ENCODE data around the gene SLC24A3. TPM values are rescaled to one million over a fixed set of nuclear protein-coding genes. Genes with fewer than 3 reads are reported as not detected.

SLC24A3 gene
- total and polyA plus RNA-seq, 2 of the 13 experiments (the other 11 are each of a cell fraction or from before 2014, with no cell fraction given): not detected

GRCh38 chr20:19618711-19619110 is 406.3 kb downstream of the SLC24A3 start:
- no peak overlapping the region for H3K4me2 ChIP-seq (ENCODE audit: low read depth, low read length)
- peaks cover 2% of the 10 kb centered on the region; the same call in 1 of the 2 replicates for H3K9me3 ChIP-seq (ENCODE audit: low read length)
- ChIA-PET POLR2A (no interaction called here), CTCF (ENCODE audit: low intra/inter-chr PET ratio, low total read pairs) (no interaction called here)
- H3K36me3 ChIP-seq (replicated peaks in 1 of 2; ENCODE audit: control insufficient read depth in 1 of 2, insufficient read depth in 2 of 2, low read length in 2 of 2): no peaks in the 10 kb centered on the region
- no peak overlapping the region for H3K9ac ChIP-seq (ENCODE audit: insufficient read depth, low read depth, low read length)
- no peaks in the 10 kb centered on the region for H4K20me1 ChIP-seq (ENCODE audit: insufficient read depth, low read length)
- H3K4me1 ChIP-seq (ENCODE audit: insufficient read depth, low read length): peaks cover 80% of the 10 kb centered on the region
- TF ChIP-seq SIN3A (IDR thresholded peaks at IDR 0.05; ENCODE audit: borderline replicate concordance, low read depth, low read length) (no peak), HNF1A (IDR thresholded peaks at IDR 0.05; ENCODE audit: low read depth) (no peak), HNF1A (CRISPR knock-in tag; IDR thresholded peaks at IDR 0.05; ENCODE audit: borderline replicate concordance) (no peak), HNF4G (IDR thresholded peaks at IDR 0.05; ENCODE audit: borderline replicate concordance, low read depth, low read length) (no peak), HNF4G (CRISPR knock-in tag; IDR thresholded peaks at IDR 0.05; ENCODE audit: borderline replicate concordance, low read depth) (no peak), ZSCAN9 (CRISPR knock-in tag; IDR thresholded peaks at IDR 0.05; ENCODE audit: borderline replicate concordance) (no peak), SNAPC4 (CRISPR knock-in tag; IDR thresholded peaks at IDR 0.05) (no peak), ZBTB8A (CRISPR knock-in tag; IDR thresholded peaks at IDR 0.05; ENCODE audit: borderline replicate concordance, low read depth) (no peak), RAD51 (IDR thresholded peaks at IDR 0.05; ENCODE audit: borderline replicate concordance) (no peak), KDM6A (CRISPR knock-in tag; IDR thresholded peaks at IDR 0.05; ENCODE audit: low read depth) (no peak), ZNF577 (CRISPR knock-in tag; IDR thresholded peaks at IDR 0.05; ENCODE audit: borderline replicate concordance, low read depth) (no peak), KLF11 (CRISPR knock-in tag; IDR thresholded peaks at IDR 0.05) (no peak), ZNF740 (CRISPR knock-in tag; IDR thresholded peaks at IDR 0.05) (no peak), ZSCAN5A (CRISPR knock-in tag; IDR thresholded peaks at IDR 0.05; ENCODE audit: borderline replicate concordance) (no peak)
- H3K79me2 ChIP-seq (ENCODE audit: insufficient read depth, low read length): no peaks in the 10 kb centered on the region
- DNase-seq (ENCODE audit: low spot score) (no peak), FAIRE-seq (no peak), ATAC-seq (no peak)
- H3K4me3 ChIP-seq (replicated peaks in 1 of 3; ENCODE audit: insufficient read depth in 1 of 3, low read depth in 2 of 3, low read length in 3 of 3): no peak overlapping the region
- in situ Hi-C loops (cut with HindIII; ENCODE audit: extremely low pct_ligation_motif_present, low pct_unique_long_range_greater_than_20kb) (no loop called here), intact Hi-C loops (cut with micrococcal nuclease; ENCODE audit: unreplicated experiment) (no loop called here)
- peaks cover 0 to 5% of the 10 kb centered on the region in 2 experiments; a peak in 1 of 5 replicates for H3K27me3 ChIP-seq (ENCODE audit: control insufficient read depth in 1 of 2, insufficient read depth in 2 of 2, low read length in 2 of 2)
- no peak overlapping the region for H2AFZ ChIP-seq (ENCODE audit: low read length)
- WGBS (ENCODE audit: low lambda C conversion rate): 17% methylated on average over 5 of the region's 5 CpGs
- no TSS peak for BruUV-seq (replicated peaks)
- no peak overlapping the region for H3K27ac ChIP-seq (ENCODE audit: extremely low read length, insufficient read depth, low read length)
